Astrocyte of the cerebellum (primary cell): ENCODE results near the gene MAB21L3.

Experiments used
- DNase-seq: peaks from one replicate; pipeline ENCODE4 v3.0.0-alpha.2; 2011; ENCODE audit warnings: low read depth
- H3K4me3 ChIP-seq: 2 replicates; pipeline ENCODE4 v1.5.1; 2011; ENCODE audit warnings: mild to moderate bottlenecking, low read depth, low read length, moderate library complexity
- in situ Hi-C: cut with HindIII; loops from 2 replicates; pipeline ENCODE4 v1.10.0; 2017; ENCODE audit warnings: low sequenced_read_pairs
- TF ChIP-seq, protein P1 (sequence below): IDR thresholded peaks from 2 replicates; pipeline ENCODE4 v1.5.1; 2012; ENCODE audit warnings: low read length, low read depth, moderate library complexity, mild to moderate bottlenecking; ENCODE audit errors: missing control alignments

Gene MAB21L3

DNA sequence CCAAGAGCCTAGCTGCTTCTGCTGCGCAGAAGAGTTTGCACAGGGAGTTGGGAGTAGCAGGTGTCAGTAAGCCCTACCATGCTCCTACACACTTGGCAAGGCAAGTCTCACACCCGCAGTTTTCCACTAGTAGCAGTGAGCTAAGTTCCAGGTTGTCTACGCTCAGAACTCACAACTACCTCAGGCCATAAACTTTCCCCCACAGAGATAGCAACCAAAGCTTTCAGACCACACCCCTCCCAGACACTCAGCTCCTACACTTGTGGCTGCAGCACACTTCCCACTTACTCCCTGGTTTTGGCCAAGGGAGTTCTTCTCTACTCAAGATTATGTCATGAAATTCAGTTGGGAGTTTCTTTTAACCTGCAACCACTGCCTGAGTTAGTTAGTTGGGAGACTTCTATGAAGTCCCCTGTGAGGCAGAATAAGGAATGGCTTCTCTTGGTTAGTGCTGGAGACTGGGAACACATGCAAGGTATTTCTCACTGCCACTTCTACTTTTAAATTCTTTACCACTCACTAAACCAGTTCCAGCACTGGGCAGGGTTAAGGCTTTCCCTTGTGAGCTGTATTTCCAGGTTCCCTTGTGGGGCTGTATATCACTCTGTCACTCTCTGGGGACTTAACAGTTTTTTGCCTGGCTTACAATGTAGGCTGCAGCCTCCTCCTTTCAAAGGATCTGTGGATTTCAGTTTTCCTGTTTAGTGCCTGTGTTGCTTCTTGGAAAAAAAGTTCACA lies 18.3 kb upstream of the MAB21L3 start:
- DNase-seq: no peak
- in situ Hi-C loops: no loop called here
- no peak overlapping the region for H3K4me3 ChIP-seq
- TF ChIP-seq, protein P1, sequence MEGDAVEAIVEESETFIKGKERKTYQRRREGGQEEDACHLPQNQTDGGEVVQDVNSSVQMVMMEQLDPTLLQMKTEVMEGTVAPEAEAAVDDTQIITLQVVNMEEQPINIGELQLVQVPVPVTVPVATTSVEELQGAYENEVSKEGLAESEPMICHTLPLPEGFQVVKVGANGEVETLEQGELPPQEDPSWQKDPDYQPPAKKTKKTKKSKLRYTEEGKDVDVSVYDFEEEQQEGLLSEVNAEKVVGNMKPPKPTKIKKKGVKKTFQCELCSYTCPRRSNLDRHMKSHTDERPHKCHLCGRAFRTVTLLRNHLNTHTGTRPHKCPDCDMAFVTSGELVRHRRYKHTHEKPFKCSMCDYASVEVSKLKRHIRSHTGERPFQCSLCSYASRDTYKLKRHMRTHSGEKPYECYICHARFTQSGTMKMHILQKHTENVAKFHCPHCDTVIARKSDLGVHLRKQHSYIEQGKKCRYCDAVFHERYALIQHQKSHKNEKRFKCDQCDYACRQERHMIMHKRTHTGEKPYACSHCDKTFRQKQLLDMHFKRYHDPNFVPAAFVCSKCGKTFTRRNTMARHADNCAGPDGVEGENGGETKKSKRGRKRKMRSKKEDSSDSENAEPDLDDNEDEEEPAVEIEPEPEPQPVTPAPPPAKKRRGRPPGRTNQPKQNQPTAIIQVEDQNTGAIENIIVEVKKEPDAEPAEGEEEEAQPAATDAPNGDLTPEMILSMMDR: no peak

DNA sequence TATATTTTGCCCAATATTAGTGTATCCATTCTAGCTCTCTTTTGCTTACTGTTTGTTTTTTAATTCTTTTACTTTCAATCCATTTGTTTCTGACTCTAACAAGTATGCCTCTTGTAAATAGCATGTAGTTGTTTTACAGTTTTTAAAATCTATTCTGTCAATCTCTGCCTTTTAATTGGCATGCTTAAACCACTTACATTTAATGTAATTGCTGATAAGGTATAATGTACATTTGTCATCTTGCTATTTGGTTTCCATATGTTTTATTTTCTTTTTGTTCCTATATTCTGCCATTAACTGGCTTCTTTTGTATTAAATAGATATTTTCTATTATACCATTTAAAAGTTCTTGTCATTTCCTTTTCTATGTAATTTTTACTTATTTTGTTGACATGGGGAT lies 16.2 kb upstream of the MAB21L3 start:
- in situ Hi-C loops: no loop called here
- TF ChIP-seq, protein P1: no peak
- no peak for DNase-seq
- H3K4me3 ChIP-seq: no peak overlapping the region

DNA sequence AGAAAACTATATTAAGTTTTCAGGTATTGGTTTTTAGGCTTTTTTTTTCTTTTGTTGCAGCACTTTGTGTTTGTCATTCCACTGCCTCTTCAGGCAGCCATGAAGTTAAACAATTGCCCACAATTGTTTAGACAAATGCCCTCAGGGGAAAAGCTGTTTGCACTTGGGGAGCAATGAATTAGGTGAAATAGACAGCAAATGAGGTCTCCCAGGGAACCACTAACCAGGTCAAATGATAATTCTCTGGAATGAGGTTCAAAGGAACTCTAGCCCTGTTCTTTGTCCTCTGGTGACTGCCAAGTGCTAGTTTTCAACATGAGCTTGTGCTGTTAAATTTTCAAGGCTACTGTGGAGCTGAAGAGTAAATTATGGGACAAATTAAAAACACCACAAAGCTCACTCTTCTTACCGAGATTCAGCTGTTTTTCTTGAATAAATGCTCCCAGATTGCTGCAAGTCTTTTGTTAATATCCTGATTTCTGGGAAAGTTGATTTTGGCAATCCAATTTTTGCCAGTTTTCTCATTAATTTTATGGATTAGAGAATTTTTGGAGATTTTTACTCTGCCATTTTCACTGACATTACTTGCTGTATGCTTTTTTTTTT lies 15.1 kb upstream of the MAB21L3 start:
- in situ Hi-C loops: no loop called here
- H3K4me3 ChIP-seq: no peak overlapping the region
- TF ChIP-seq, protein P1: no peak
- DNase-seq: no peak

DNA sequence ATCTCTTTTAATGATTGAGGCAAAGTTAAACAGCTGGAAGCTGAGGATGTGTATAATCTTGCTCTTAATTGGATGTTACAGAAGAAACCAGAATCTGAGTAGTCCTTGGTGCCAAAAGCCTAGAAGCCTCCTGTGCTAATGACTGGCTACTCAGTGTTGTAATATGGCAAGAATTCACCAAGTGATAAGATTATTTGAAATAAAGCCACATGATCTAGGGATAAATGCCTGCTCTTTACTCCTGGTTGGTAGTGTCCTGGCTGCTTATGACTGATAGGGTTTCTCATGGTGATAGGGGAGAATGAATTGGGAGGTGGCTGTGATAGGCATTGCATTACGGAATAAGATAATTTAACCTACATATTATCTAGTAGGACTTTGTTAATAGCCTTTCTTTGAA lies 13.6 kb upstream of the MAB21L3 start:
- in situ Hi-C loops: no loop called here
- no peak overlapping the region for H3K4me3 ChIP-seq
- no peak for DNase-seq
- TF ChIP-seq, protein P1: no peak

DNA sequence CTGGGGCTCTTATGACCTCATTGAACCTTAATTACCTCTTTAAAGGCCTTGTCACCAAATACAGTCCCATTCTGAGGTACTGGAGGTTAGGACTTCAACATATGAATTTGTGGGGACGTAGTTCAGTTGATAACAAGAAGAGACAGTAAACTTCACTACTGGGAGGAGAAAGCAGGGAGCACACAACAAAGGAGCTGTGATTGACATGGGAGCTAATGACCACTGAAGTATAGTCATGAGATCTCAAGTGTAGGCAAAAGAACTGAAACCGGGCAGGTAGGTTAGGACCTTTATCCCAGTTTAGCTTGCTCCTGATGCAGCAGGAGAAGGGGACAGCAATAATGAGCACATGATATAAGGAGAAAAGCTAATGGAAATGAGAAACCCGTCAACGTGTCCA lies 11.8 kb upstream of the MAB21L3 start:
- no peak for DNase-seq
- in situ Hi-C loops: no loop called here
- TF ChIP-seq, protein P1: no peak
- no peak overlapping the region for H3K4me3 ChIP-seq

DNA sequence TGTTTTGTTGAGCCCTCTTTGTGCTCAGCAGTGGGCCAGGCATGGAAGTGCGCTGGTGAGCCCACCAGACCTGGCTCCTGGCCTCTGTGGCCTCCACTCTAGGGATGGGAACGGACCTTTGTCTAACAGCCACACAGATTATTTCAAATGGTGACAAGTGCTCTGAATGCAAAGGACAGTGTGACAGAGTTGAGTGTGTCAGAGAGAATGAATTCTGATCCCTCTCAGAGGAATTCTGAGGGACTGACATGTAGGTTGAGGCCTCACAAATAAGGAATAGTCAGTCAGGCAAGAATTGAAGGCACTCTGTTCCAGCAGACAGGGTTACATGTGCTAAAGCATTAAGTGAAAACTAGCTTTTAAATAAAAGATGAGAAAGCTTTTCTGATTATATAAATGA lies 11.3 kb upstream of the MAB21L3 start:
- TF ChIP-seq, protein P1: no peak
- in situ Hi-C loops: no loop called here
- DNase-seq: no peak
- no peak overlapping the region for H3K4me3 ChIP-seq
